HG03066 (cell line): Measurements from ENCODE around the gene MEGF10.

Source experiments
- ATAC-seq: cut with Tn5 transposase; IDR thresholded peaks from one replicate; pipeline ENCODE4 v1.9.1; 2021; ENCODE audit warnings: low read depth; ENCODE audit not compliant: unreplicated experiment

MEGF10 gene

GRCh38 chr5:127406326-127407121, 115.9 kb downstream of the MEGF10 start:
- no peak for ATAC-seq

GRCh38 chr5:127409246-127409917, 118.8 kb downstream of the MEGF10 start:
- ATAC-seq = no peak

GRCh38 chr5:127409921-127410675, 119.5 kb downstream of the MEGF10 start:
- no peak for ATAC-seq

GRCh38 chr5:127410959-127411358, 120.4 kb downstream of the MEGF10 start:
- peak; percentile 67 for ATAC-seq

GRCh38 chr5:127411381-127411780, 120.8 kb downstream of the MEGF10 start:
- no peak for ATAC-seq

- no peak for ATAC-seq
Observed at GRCh38 chr5:127412698-127413097, 122.1 kb downstream of the MEGF10 start.

- no peak for ATAC-seq
Observed at GRCh38 chr5:127415034-127415433, 124.4 kb downstream of the MEGF10 start.

GRCh38 chr5:127416906-127417305, 126.3 kb downstream of the MEGF10 start:
- no peak for ATAC-seq

GRCh38 chr5:127417528-127417927, 126.9 kb downstream of the MEGF10 start:
- no peak for ATAC-seq

- no peak for ATAC-seq
Observed at GRCh38 chr5:127418367-127418766, 127.8 kb downstream of the MEGF10 start.

- ATAC-seq = no peak
Observed at GRCh38 chr5:127418974-127419682, 128.5 kb downstream of the MEGF10 start.

GRCh38 chr5:127419683-127420257, 129.2 kb downstream of the MEGF10 start:
- ATAC-seq = no peak

- no peak for ATAC-seq
Observed at GRCh38 chr5:127420758-127421157, 130.2 kb downstream of the MEGF10 start.

- ATAC-seq = no peak
Observed at GRCh38 chr5:127421471-127421870, 130.9 kb downstream of the MEGF10 start.

- no peak for ATAC-seq
Observed at GRCh38 chr5:127423173-127423798, 132.7 kb downstream of the MEGF10 start.

- ATAC-seq = no peak
Observed at GRCh38 chr5:127425037-127425436, 134.4 kb downstream of the MEGF10 start.

- no peak for ATAC-seq
Observed at GRCh38 chr5:127425868-127426267, 135.3 kb downstream of the MEGF10 start.

GRCh38 chr5:127426661-127427060, 136.1 kb downstream of the MEGF10 start:
- ATAC-seq = no peak

GRCh38 chr5:127428276-127428675, 137.7 kb downstream of the MEGF10 start:
- no peak for ATAC-seq

- no peak for ATAC-seq
Observed at GRCh38 chr5:127428748-127429147, 138.2 kb downstream of the MEGF10 start.
